WERI-Rb-1 (cell line): ENCODE results near the gene SEPTIN8.

Experiments used
- DNase-seq: peaks from one replicate; pipeline ENCODE4 v3.0.0-alpha.2; 2020
- H3K27ac ChIP-seq: fragments of 250-450 bp; sonication (Bioruptor Pico); 2 replicates; pipeline ENCODE4 v1.5.1; 2020; ENCODE audit warnings: mild to moderate bottlenecking, moderate library complexity
- H3K27me3 ChIP-seq: fragments of 250-450 bp; sonication (Bioruptor Pico); 2 replicates; pipeline ENCODE4 v1.5.1; 2021; ENCODE audit warnings: mild to moderate bottlenecking, low read depth, moderate library complexity; ENCODE audit not compliant: insufficient read depth, severe bottlenecking
- H3K36me3 ChIP-seq: fragments of 250-450 bp; sonication (Bioruptor Pico); 2 replicates; pipeline ENCODE4 v1.5.1; 2020; ENCODE audit warnings: mild to moderate bottlenecking, moderate library complexity
- H3K4me3 ChIP-seq: 2 replicates; pipeline ENCODE4 v1.5.1; 2011; ENCODE audit warnings: low read depth, mild to moderate bottlenecking, control low read depth, low read length
- H3K9me3 ChIP-seq: fragments of 250-450 bp; sonication (Bioruptor Pico); 2 replicates; pipeline ENCODE4 v1.5.1; 2021; ENCODE audit warnings: mild to moderate bottlenecking, moderate library complexity; ENCODE audit not compliant: severe bottlenecking
- CTCF ChIP-seq: IDR thresholded peaks from 2 replicates; pipeline ENCODE4 v1.5.1; 2011; ENCODE audit warnings: low read depth, mild to moderate bottlenecking, control low read depth, inconsistent platforms, low read length

The SEPTIN8 gene

GRCh38 chr5:132759114-132760048, 17.7 kb downstream of the SEPTIN8 start:
- no peak for DNase-seq
- no peak for TF ChIP-seq CTCF
- Histone ChIP-seq H3K36me3 (peaks cover 51% of the 10 kb centered on the region), H3K27ac (no peak overlapping the region), H3K9me3 (no peaks in the 10 kb centered on the region), H3K4me3 (no peak overlapping the region), H3K27me3 (no peaks in the 10 kb centered on the region)

- peaks cover 43% of the 10 kb centered on the region for H3K36me3 ChIP-seq
- TF ChIP-seq CTCF, result no peak
- no peaks in the 10 kb centered on the region for H3K9me3 ChIP-seq
- H3K27ac ChIP-seq, result no peak overlapping the region
- no peak for DNase-seq
- H3K27me3 ChIP-seq, result no peaks in the 10 kb centered on the region
- no peak overlapping the region for H3K4me3 ChIP-seq
Measured at GRCh38 chr5:132758451-132758850, 18.6 kb downstream of the SEPTIN8 start.

- Histone ChIP-seq H3K27me3 (no peaks in the 10 kb centered on the region), H3K9me3 (no peaks in the 10 kb centered on the region), H3K36me3 (peaks cover 27% of the 10 kb centered on the region)
Measured at GRCh38 chr5:132756542-132756941, 20.5 kb downstream of the SEPTIN8 start.

GRCh38 chr5:132754947-132755346, 22.1 kb downstream of the SEPTIN8 start:
- TF ChIP-seq CTCF, result 0 out of 2 replicates have a peak, but pooled peaks have one; percentile 12
- Histone ChIP-seq H3K27ac (no peak overlapping the region), H3K4me3 (no peak overlapping the region), H3K36me3 (peaks cover 15% of the 10 kb centered on the region), H3K27me3 (no peaks in the 10 kb centered on the region), H3K9me3 (no peaks in the 10 kb centered on the region)
- DNase-seq, result no peak

More at GRCh38 chr5:132756542-132756941, 20.5 kb downstream of the SEPTIN8 start:
- TF ChIP-seq CTCF, result no peak
- H3K4me3 ChIP-seq, result no peak overlapping the region
- DNase-seq, result no peak
- H3K27ac ChIP-seq, result no peak overlapping the region

GRCh38 chr5:132754111-132754510, 22.9 kb downstream of the SEPTIN8 start:
- no peak for DNase-seq
- no peak overlapping the region for H3K27ac ChIP-seq
- no peaks in the 10 kb centered on the region for H3K27me3 ChIP-seq
- no peak for TF ChIP-seq CTCF
- H3K4me3 ChIP-seq, result no peak overlapping the region
- no peaks in the 10 kb centered on the region for H3K9me3 ChIP-seq
- peaks cover 8% of the 10 kb centered on the region for H3K36me3 ChIP-seq
